GM12878 (cell line): Measurements from ENCODE around the gene RXRG. TPM values are rescaled to one million over a fixed set of nuclear protein-coding genes. Genes with fewer than 3 reads are reported as not detected.

Source experiments
- ATAC-seq: fragments of 200-7000 bp; cut with Tn5 transposase; 3 replicates; pipeline ENCODE4 v1.9.1; 2020; ENCODE audit warnings: mild to moderate bottlenecking, moderate library complexity
- BruUV-seq: library from RNA; stranded (reverse); fragments of 400-500 nt; replicated peaks from 2 replicates; lab custom pipeline; 2021; lab: Mats Ljungman, UMichigan
- CTCF ChIA-PET: fragments of 300-600 bp; sonication (Branson Sonifier 250); formaldehyde crosslinking; extraction: SDS; loops from one replicate; lab custom pipeline; 2021; ENCODE audit warnings: inconsistent platforms; lab: Yijun Ruan, JAX
- POLR2A ChIA-PET: fragments of 350-600 bp; formaldehyde crosslinking; extraction: SDS; loops from one replicate; lab custom pipeline; 2021; ENCODE audit warnings: inconsistent platforms; lab: Charles Lee
- RAD21 ChIA-PET: fragments of 300-600 bp; sonication (Branson Sonifier 250); formaldehyde crosslinking; loops from one replicate; lab custom pipeline; 2023; ENCODE audit warnings: antibody characterized with exemption; ENCODE audit not compliant: unreplicated experiment; lab: Charles Lee
- SMC1A ChIA-PET: fragments of 300-600 bp; sonication (Branson Sonifier 250); formaldehyde crosslinking; loops from one replicate; lab custom pipeline; 2023; ENCODE audit not compliant: unreplicated experiment, uncharacterized antibody; lab: Charles Lee
- DNase-seq: peaks from one replicate; pipeline ENCODE4 v3.0.0-alpha.2; 2011; ENCODE audit warnings: low read depth, low spot score
- FAIRE-seq: peaks from 3 replicates; lab custom pipeline; 2011; peaks lifted over from hg19 to GRCh38; lab: Jason Lieb, UNC
- H2AFZ ChIP-seq: 2 replicates; pipeline ENCODE4 v1.6.0; 2011; ENCODE audit warnings: low read depth, low read length, control low read depth; ENCODE audit not compliant: control insufficient read depth
- H3K27ac ChIP-seq: 2 replicates; pipeline ENCODE4 v1.5.1; 2011; ENCODE audit warnings: control low read depth; ENCODE audit not compliant: control insufficient read depth, insufficient read depth
- H3K27me3 ChIP-seq, 2 experiments: replicated peaks in 1 of 2; 2 replicates each; pipeline versions ENCODE4 v1.6.0 to v1.6.1; 2011; ENCODE audit warnings: low read length in 1 of 2; ENCODE audit not compliant: control insufficient read depth in 2 of 2, insufficient read depth in 2 of 2
- H3K36me3 ChIP-seq, 2 experiments: 2 replicates each; pipeline ENCODE4 v1.5.1; 2011; ENCODE audit warnings: low read length in 1 of 2; ENCODE audit not compliant: control insufficient read depth in 2 of 2, insufficient read depth in 2 of 2
- H3K4me1 ChIP-seq: 2 replicates; pipeline ENCODE4 v1.6.1; 2011; ENCODE audit warnings: mild to moderate bottlenecking, low read length, moderate library complexity, mixed read lengths; ENCODE audit not compliant: control insufficient read depth, insufficient read depth
- H3K4me2 ChIP-seq: 2 replicates; pipeline ENCODE4 v1.6.0; 2011; ENCODE audit warnings: control low read depth; ENCODE audit not compliant: control insufficient read depth, insufficient read depth
- H3K4me3 ChIP-seq: fragments of 200-600 bp; sonication (generic); 2 replicates; pipeline ENCODE4 v1.5.1; 2016
- H3K79me2 ChIP-seq: 2 replicates; pipeline ENCODE4 v1.6.0; 2011; ENCODE audit warnings: low read length; ENCODE audit not compliant: control insufficient read depth, insufficient read depth
- H3K9ac ChIP-seq: 2 replicates; pipeline ENCODE4 v1.8.0; 2011; ENCODE audit warnings: low read length, control low read depth, mixed read lengths; ENCODE audit not compliant: control insufficient read depth, insufficient read depth
- H3K9me3 ChIP-seq: replicated peaks from 3 replicates; pipeline ENCODE4 v1.5.1; 2011; ENCODE audit warnings: mild to moderate bottlenecking, low read length; ENCODE audit not compliant: control insufficient read depth, insufficient read depth
- H4K20me1 ChIP-seq: 2 replicates; pipeline ENCODE4 v1.6.0; 2011; ENCODE audit not compliant: control insufficient read depth, insufficient read depth
- BACH1 ChIP-seq: fragments of 450-650 bp; IDR thresholded peaks from 2 replicates; pipeline ENCODE4 v1.6.1; 2017; ENCODE audit warnings: mild to moderate bottlenecking, borderline replicate concordance
- BMI1 ChIP-seq: fragments of 450-650 bp; IDR thresholded peaks from 2 replicates; pipeline ENCODE4 v1.6.1; 2016; ENCODE audit warnings: mild to moderate bottlenecking, moderate library complexity, borderline replicate concordance
- BRCA1 ChIP-seq: IDR thresholded peaks from 2 replicates; pipeline ENCODE4 v1.6.1; 2011; ENCODE audit warnings: low read depth, low read length, improper control_type of control experiment
- CTCF ChIP-seq, 3 experiments: IDR thresholded peaks in 2 of 3; conservative IDR thresholded peaks in 1 of 3; 2 replicates each; pipeline ENCODE4 v1.5.1; 2011; ENCODE audit warnings: low read depth in 3 of 3, low read length in 3 of 3, mild to moderate bottlenecking in 3 of 3, control low read depth in 2 of 3, moderate library complexity in 2 of 3, inconsistent platforms in 1 of 3, mixed read lengths in 1 of 3; ENCODE audit not compliant: control insufficient read depth in 2 of 3, insufficient read depth in 1 of 3; ENCODE audit errors: extremely low read depth in 1 of 3
- EZH2 ChIP-seq: IDR thresholded peaks from 2 replicates; pipeline ENCODE4 v1.6.1; 2012; ENCODE audit warnings: low read depth, mild to moderate bottlenecking, control low read depth, inconsistent platforms, low read length, borderline replicate concordance; ENCODE audit not compliant: control insufficient read depth
- FOXM1 ChIP-seq: IDR thresholded peaks from 2 replicates; pipeline ENCODE4 v1.6.1; 2012; ENCODE audit warnings: low read depth, mild to moderate bottlenecking, inconsistent platforms, low read length, moderate library complexity
- JUND ChIP-seq: IDR thresholded peaks from 2 replicates; pipeline ENCODE4 v1.6.1; 2012; ENCODE audit warnings: low read depth, mild to moderate bottlenecking, low read length, improper control_type of control experiment, moderate library complexity
- KDM1A ChIP-seq: fragments of 200-600 bp; sonication (generic); IDR thresholded peaks from 2 replicates; pipeline ENCODE4 v1.6.1; 2016; ENCODE audit warnings: borderline replicate concordance
- MEF2A ChIP-seq: IDR thresholded peaks from 2 replicates; pipeline ENCODE4 v1.6.1; 2011; ENCODE audit warnings: low read depth, mild to moderate bottlenecking, low read length, moderate library complexity; ENCODE audit not compliant: insufficient read depth
- MXI1 ChIP-seq: fragments of 150-350 bp; IDR thresholded peaks from 2 replicates; pipeline ENCODE4 v1.6.1; 2011; ENCODE audit warnings: low read depth, mild to moderate bottlenecking, inconsistent platforms, low read length, improper control_type of control experiment
- MYB ChIP-seq: fragments of 150-350 bp; IDR thresholded peaks from 2 replicates; pipeline ENCODE4 v1.6.1; 2014; ENCODE audit warnings: mild to moderate bottlenecking, low read depth, low read length, borderline replicate concordance
- NBN ChIP-seq: fragments of 450-650 bp; IDR thresholded peaks from 2 replicates; pipeline ENCODE4 v1.6.1; 2016
- NFXL1 ChIP-seq: fragments of 450-650 bp; IDR thresholded peaks from 2 replicates; pipeline ENCODE4 v1.6.1; 2017; ENCODE audit warnings: antibody characterized with exemption, mild to moderate bottlenecking, borderline replicate concordance
- PBX3 ChIP-seq: IDR thresholded peaks from 2 replicates; pipeline ENCODE4 v1.6.1; 2011; ENCODE audit warnings: mild to moderate bottlenecking, low read depth, low read length, moderate library complexity; ENCODE audit not compliant: insufficient replicate concordance
- PML ChIP-seq: IDR thresholded peaks from 2 replicates; pipeline ENCODE4 v1.6.1; 2012; ENCODE audit warnings: low read length, inconsistent platforms
- RAD21 ChIP-seq: IDR thresholded peaks from 2 replicates; pipeline ENCODE4 v1.6.1; 2011; ENCODE audit warnings: mild to moderate bottlenecking, low read depth, low read length, moderate library complexity; ENCODE audit not compliant: insufficient read depth
- RAD51 ChIP-seq: fragments of 450-650 bp; IDR thresholded peaks from 2 replicates; pipeline ENCODE4 v1.6.1; 2016; ENCODE audit warnings: moderate library complexity, mild to moderate bottlenecking, inconsistent platforms
- SP1 ChIP-seq: IDR thresholded peaks from one replicate; pipeline ENCODE4 v1.6.1; 2011; ENCODE audit warnings: low read depth, low read length
- SREBF2 ChIP-seq: IDR thresholded peaks from 2 replicates; pipeline ENCODE4 v1.6.1; 2012; ENCODE audit warnings: mild to moderate bottlenecking, low read length
- ZNF207 ChIP-seq: fragments of 450-650 bp; IDR thresholded peaks from 2 replicates; pipeline ENCODE4 v1.6.1; 2014; ENCODE audit warnings: antibody characterized with exemption, mild to moderate bottlenecking, borderline replicate concordance
- WGBS: methylation state at CpG from one replicate; pipeline ENCODE4 v1.1.6; 2016; ENCODE audit warnings: low lambda C conversion rate; ENCODE audit not compliant: insufficient replicate concordance, insufficient coverage; ENCODE audit errors: missing lambda C conversion rate; 5-methylcytosine and 5-hydroxymethylcytosine counted together
- in situ Hi-C: fragments of 300-500 bp; cut with MboI; formaldehyde crosslinking; loops from 9 replicates; pipeline ENCODE4 v1.14.3; 2018; ENCODE audit warnings: mixed read lengths
- intact Hi-C: fragments of 100-400 bp; cut with micrococcal nuclease; formaldehyde crosslinking; loops from one replicate; pipeline ENCODE4 v1.14.2; 2022; ENCODE audit not compliant: unreplicated experiment
- polyA plus RNA-seq, 11 experiments: library from polyadenylated mRNA; depleted of rRNA in 4 of 11; unstranded in 6 of 11; stranded (reverse) in 5 of 11; fragments of >200 nt; fragmentation: Nextera tagmentation in 4 of 11; fragmentation: Illumina TruSeq in 1 of 11; extraction: Ambion mirVana in 4 of 11; extraction: Trizol in 1 of 11; gene quantifications; 1 replicate in 1 of 11; 2 replicates in 10 of 11; pipeline versions ENCODE4 v1.2.1 to v1.2.3, GENCODE V29; 2011 to 2016; ENCODE audit warnings: inconsistent platforms in 2 of 11, missing spikeins in 2 of 11, low read depth in 1 of 11
- total RNA-seq, 4 experiments: library from RNA; depleted of rRNA in 3 of 4; stranded (reverse); fragments of >200 nt in 3 of 4; fragmentation: Illumina TruSeq in 1 of 4; extraction: Trizol in 1 of 4; gene quantifications; 2 replicates each; pipeline versions ENCODE4 v1.2.1 to v1.2.3, GENCODE V29; 2013 to 2021

RXRG gene
- total and polyA plus RNA-seq, 10 of the 15 experiments (the other 5 are each of a cell fraction or from before 2014, with no cell fraction given): 0.10 TPM; not detected in 9

DNA sequence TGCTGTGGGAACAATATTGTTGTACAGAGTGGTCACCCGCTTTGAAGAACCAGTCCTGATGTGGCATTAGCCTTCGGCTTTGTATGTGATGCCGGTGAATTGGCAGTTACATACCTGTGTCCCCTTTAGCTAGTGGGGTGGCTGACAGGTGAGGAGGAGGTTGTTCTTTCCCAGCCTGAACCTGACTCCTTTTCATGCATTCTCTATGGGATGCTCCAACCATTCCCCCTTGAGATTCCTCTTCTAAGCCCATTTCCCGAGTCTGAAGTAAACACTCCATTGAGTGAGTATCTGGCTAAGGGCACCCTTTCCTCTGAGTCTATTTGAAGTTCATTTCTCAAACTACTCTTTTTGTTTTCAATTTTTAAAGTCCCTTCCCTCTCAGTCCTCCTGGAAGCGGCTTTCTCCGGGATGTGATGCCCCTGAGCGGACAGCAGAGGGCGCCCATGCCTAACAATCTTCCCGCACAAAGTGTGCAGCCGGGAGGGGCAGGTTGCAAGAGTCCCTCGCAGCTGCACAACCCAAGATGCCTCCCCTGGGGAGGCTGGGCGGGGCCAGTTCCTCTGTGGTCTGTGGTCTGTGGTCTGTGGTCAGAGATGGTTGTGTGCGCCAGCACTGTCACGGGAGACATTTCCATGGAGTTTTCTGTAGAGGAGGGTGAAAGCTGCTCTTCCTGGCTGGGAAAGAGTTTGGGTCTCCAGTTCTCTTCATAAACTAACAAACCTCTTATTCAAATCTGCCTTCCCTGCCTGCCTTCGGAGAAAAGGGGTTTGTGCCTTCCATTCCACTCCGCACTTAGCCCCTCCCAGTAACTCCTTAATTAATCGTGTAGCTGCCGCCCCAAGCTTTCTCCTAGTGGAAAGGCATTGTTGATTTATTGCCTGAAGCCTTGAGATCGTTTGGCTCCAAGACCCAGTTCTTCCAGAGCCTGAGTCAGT lies 52.0 kb downstream of the RXRG start:
- H3K4me2 ChIP-seq: peak overlapping the region; percentile 7; the same call in 1 of the 2 replicates
- WGBS: 10% methylated on average over 19 of the region's 19 CpGs
- SMC1A ChIA-PET: interaction anchor here (0.5 to 5.6 kb wide), 12 partner anchors 11 to 203 kb away, joined by 3 to 109 read pairs (median 4); no protein-coding TSS in a partner anchor
- H3K36me3 ChIP-seq: no peaks in the 10 kb centered on the region
- H3K9ac ChIP-seq: no peak overlapping the region
- FAIRE-seq (peak; percentile 89), ATAC-seq (peak; percentile 99), DNase-seq (peak; percentile 64)
- intact Hi-C loops: loop anchor here (1.0 to 10.0 kb wide), 5 partner anchors 200 to 519 kb away; partner anchors contain the start of gene UCK2
- RAD21 ChIA-PET: interaction anchor here (0.7 to 3.5 kb wide), 13 partner anchors 11 to 532 kb away, joined by 3 to 49 read pairs (median 4); partner anchors contain the start of gene ALDH9A1
- no peaks in the 10 kb centered on the region for H3K9me3 ChIP-seq
- H3K27me3 ChIP-seq: peaks cover 1 to 3% of the 10 kb centered on the region in 2 experiments; a peak in 2 of 4 replicates
- H3K79me2 ChIP-seq: no peaks in the 10 kb centered on the region
- peaks cover 9% of the 10 kb centered on the region; the same call in 1 of the 2 replicates for H3K4me1 ChIP-seq
- no TSS peak for BruUV-seq
- in situ Hi-C loops: loop anchor here (5.0 kb wide), 2 partner anchors 199 to 524 kb away; no protein-coding TSS in a partner anchor
- no peaks in the 10 kb centered on the region; the same call in 1 of the 2 replicates for H4K20me1 ChIP-seq
- no peak overlapping the region for H3K27ac ChIP-seq
- CTCF ChIA-PET: interaction anchor here (0.7 to 7.0 kb wide), 27 partner anchors 8 to 521 kb away, joined by 3 to 176 read pairs (median 4); no protein-coding TSS in a partner anchor
- no peak overlapping the region for H3K4me3 ChIP-seq
- H2AFZ ChIP-seq: no peak overlapping the region
- POLR2A ChIA-PET: no interaction called here
- TF ChIP-seq MEF2A (0 out of 2 replicates have a peak, but pooled peaks have one; percentile 9), NFXL1 (no peak), EZH2 (0 out of 2 replicates have a peak, but pooled peaks have one; percentile 97), CTCF (IDR thresholded peaks at IDR 0.05 in 2 of 3, conservative IDR thresholded peaks at IDR 0.05 in 1 of 3; ENCODE audit: control insufficient read depth in 2 of 3, extremely low read depth in 1 of 3, insufficient read depth in 1 of 3, low read depth in 3 of 3, low read length in 3 of 3) (peak; percentile 95 to 96 (median 95)), PML (no peak), BRCA1 (no peak), BMI1 (peak; percentile 37; the same call in 1 of the 2 replicates), JUND (no peak), RAD51 (no peak), MYB (no peak), SP1 (peak; percentile 40), MXI1 (0 out of 2 replicates have a peak, but pooled peaks have one; percentile 12), FOXM1 (peak; percentile 58; the same call in 1 of the 2 replicates), KDM1A (no peak), ZNF207 (no peak), RAD21 (peak; percentile 88), SREBF2 (no peak), NBN (peak; percentile 34; the same call in 1 of the 2 replicates), PBX3 (no peak), BACH1 (peak; percentile 55; the same call in 1 of the 2 replicates)
